ENCODE data around the gene COX8A.

Gene COX8A

DNA sequence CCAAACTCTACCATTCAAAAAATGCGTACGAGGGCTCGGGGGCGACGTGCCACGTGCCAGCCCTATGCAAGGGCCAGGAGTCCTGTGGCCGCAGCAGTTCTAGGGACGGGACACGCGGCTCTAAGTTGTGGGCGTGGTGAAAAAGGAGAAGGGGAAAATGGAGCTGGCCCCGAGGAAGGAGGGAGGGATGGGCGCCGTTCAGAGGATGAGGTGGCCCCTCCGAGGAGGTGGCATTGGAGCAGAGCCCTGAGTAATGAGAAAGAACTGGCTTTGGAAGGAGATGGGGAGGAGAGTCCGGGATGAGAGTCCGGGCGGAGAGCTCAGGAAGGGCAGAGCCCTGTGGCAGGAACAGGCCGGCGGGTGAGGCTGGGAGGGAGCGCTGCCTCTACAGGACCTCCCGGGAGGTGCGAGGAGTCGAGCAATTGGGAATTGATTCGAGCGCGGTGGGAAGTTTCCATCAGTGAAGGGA lies 32.8 kb downstream of the COX8A start:
- no peak for DNase-seq (ENCODE audit: low read depth)
- H3K4me3 ChIP-seq (ENCODE audit: control insufficient read depth, low read depth, low read length) = peak overlapping the region; percentile 34
- TF ChIP-seq, protein P1, sequence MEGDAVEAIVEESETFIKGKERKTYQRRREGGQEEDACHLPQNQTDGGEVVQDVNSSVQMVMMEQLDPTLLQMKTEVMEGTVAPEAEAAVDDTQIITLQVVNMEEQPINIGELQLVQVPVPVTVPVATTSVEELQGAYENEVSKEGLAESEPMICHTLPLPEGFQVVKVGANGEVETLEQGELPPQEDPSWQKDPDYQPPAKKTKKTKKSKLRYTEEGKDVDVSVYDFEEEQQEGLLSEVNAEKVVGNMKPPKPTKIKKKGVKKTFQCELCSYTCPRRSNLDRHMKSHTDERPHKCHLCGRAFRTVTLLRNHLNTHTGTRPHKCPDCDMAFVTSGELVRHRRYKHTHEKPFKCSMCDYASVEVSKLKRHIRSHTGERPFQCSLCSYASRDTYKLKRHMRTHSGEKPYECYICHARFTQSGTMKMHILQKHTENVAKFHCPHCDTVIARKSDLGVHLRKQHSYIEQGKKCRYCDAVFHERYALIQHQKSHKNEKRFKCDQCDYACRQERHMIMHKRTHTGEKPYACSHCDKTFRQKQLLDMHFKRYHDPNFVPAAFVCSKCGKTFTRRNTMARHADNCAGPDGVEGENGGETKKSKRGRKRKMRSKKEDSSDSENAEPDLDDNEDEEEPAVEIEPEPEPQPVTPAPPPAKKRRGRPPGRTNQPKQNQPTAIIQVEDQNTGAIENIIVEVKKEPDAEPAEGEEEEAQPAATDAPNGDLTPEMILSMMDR (IDR thresholded peaks at IDR 0.05; ENCODE audit: control insufficient read depth, insufficient read depth, low read depth, low read length, missing control alignments) = no peak

DNA sequence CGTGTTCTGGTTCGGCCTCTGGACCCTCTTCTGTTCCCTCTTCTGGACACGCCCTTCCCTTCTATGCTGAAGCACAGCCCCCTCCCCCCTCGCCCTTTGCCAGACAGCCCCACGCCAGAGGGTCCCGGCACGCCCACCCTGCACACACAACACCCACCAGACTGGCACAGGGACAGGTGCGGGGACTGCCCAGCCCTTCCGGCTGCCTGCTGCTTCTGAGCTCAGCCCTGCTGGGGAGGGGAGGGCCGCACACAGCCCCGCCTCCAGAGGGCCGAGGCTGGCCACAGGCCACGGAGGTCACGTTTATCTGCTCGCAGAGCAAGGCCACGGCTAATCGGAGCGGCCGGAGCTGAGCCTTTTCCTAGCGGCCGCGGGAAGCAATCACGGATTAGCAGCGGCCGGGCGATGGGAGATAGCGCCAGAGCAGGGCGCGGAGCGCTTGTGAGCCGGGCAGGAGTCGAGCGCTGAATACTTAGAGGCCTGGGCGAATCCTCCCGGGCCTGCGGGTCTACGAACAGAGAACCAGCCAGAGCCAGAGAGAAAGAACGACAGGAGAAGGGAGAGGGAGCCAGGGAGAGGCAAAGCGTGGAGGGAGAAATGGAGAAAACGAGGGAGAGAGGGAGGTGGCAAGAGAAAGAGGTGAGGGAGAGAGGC lies 33.3 kb downstream of the COX8A start:
- H3K4me3 ChIP-seq (ENCODE audit: control insufficient read depth, low read depth, low read length) = peak overlapping the region; percentile 34
- TF ChIP-seq, protein P1 (IDR thresholded peaks at IDR 0.05; ENCODE audit: control insufficient read depth, insufficient read depth, low read depth, low read length, missing control alignments) = peak; percentile 13
- no peak for DNase-seq (ENCODE audit: low read depth)

DNA sequence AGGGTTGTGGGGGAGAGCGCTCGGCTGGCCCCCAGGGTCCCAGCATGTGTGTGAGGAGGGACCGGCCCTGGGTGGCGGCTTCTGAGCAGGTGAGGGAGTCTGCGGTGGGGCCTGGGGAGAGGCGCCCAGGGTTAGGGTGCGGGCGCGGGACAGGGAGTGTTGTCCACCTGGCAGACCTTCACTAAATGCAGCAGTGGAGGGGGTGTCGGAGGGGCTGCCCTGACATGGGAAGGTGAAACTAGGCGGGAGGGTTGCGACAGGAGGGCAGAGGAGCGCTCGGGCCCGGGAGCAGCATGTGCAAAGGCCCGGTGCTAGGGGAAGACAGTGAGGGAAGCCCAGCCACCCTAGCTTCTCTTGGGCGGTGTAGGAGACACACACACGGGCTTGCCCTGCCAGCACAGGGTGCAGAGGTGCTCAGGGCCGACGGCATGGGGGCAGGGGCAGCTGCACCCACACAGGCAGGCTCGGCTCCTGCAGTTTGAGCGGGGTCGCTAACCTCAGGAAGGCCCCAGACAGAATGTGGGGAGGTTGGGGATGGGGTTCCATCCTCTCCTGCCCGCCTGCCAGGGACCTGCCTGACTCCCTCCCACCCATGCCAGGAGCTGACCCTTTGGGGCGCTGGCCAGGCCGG lies 34.0 kb downstream of the COX8A start:
- no peak for DNase-seq (ENCODE audit: low read depth)
- H3K4me3 ChIP-seq (ENCODE audit: control insufficient read depth, low read depth, low read length) = no peak overlapping the region
- TF ChIP-seq, protein P1 (IDR thresholded peaks at IDR 0.05; ENCODE audit: control insufficient read depth, insufficient read depth, low read depth, low read length, missing control alignments) = no peak

DNA sequence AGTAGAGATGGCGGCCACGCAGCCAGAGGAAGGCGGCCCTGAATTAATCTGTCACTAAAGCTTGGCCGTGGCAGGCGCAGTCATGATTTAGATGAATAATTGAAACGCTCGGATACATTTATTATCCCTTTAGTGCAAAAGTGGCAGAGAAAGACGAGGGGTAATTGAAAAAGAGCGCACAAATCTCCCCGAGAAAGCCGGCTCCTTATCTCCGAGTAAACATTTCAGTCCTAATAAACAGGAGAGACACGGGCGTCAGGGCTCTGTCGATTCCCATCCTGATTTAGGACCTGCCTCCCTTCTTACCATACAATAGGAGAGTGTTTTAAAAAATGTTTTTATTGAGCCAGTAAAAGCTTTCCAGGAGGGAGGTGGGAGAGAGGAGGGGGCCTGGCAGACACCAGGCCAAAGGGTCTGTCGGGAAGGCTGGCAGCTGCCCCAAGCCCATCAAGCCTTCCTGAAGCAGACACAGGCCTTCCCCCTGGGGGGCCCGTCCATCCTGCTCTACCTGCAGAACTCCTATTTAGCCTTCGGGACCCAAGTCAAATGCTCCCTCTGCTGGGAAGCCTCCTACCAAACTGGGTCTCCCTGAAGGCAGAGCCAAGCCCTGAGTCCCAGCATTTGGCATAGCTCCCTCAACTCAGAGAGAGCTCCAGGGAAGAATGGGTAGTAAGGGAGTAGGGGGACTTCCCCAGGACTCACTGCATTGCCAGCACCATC lies 34.7 kb downstream of the COX8A start:
- no peak overlapping the region for H3K4me3 ChIP-seq (ENCODE audit: control insufficient read depth, low read depth, low read length)
- no peak for DNase-seq (ENCODE audit: low read depth)
- TF ChIP-seq, protein P1 (IDR thresholded peaks at IDR 0.05; ENCODE audit: control insufficient read depth, insufficient read depth, low read depth, low read length, missing control alignments) = no peak

DNA sequence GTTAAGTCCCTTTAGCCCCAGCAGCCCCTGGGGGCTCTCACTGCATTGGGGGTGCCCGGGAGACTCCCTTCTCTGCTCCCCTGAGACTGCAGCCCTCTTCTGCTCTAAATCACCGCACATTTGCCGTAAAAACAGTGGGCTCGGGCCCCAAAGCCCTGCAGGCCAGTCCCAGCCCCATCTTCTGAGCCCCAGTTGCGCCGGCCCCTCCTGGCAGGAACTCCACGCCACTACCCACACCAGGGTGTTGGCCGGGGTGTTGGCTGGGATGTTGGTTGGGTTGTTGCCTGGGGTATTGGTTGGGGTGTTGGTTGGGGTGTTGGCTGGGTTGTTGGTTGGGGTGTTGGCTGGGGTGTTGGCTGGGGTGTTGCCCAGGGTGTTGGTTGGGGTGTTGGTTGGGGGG lies 35.3 kb downstream of the COX8A start:
- no peak overlapping the region for H3K4me3 ChIP-seq (ENCODE audit: control insufficient read depth, low read depth, low read length)
- no peak for DNase-seq (ENCODE audit: low read depth)
- TF ChIP-seq, protein P1 (IDR thresholded peaks at IDR 0.05; ENCODE audit: control insufficient read depth, insufficient read depth, low read depth, low read length, missing control alignments) = no peak

DNA sequence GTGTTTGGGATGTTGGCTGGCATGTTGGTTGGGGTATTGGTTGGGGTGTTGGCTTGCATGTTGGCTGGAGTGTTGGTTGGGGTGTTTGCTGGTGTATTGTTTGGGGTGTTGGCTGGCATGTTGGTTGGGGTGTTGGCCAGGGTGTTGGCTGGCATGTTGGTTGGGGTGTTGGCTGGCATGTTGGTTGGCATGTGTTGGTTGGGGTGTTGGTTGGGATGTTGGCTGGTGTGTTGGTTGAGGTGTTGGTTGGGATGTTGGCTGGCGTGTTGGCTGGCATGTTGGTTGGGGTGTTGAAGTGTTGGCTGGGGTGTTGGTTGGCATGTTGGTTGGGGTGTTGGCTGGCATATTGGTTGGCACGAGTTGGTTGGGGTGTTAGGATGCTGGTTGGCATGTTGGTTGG lies 36.4 kb downstream of the COX8A start:
- H3K4me3 ChIP-seq (ENCODE audit: control insufficient read depth, low read depth, low read length) = no peak overlapping the region
- no peak for DNase-seq (ENCODE audit: low read depth)
- TF ChIP-seq, protein P1 (IDR thresholded peaks at IDR 0.05; ENCODE audit: control insufficient read depth, insufficient read depth, low read depth, low read length, missing control alignments) = no peak

Measured in AG09309 (cell line).